Memory B cell (primary cell): ENCODE results near the gene MANEAL.

Experiments
- ATAC-seq: fragments of 150-1000 bp; cut with Tn5 transposase; 2 replicates; pipeline ENCODE4 v1.10.0; 2021; ENCODE audit warnings: low read depth, mild to moderate bottlenecking, moderate library complexity
- DNase-seq, 2 donors: peaks; one replicate each; pipeline ENCODE4 v3.0.0; 2022; ENCODE audit warnings: low spot score in 2 of 2
- H3K27ac Mint-ChIP-seq: one replicate; pipeline ENCODE4 v1.8.0; 2022; ENCODE audit warnings: mild to moderate bottlenecking, moderate library complexity, mixed read lengths
- H3K27me3 Mint-ChIP-seq: one replicate; pipeline ENCODE4 v1.8.0; 2022; ENCODE audit warnings: mixed read lengths
- H3K36me3 Mint-ChIP-seq: one replicate; pipeline ENCODE4 v1.8.0; 2022; ENCODE audit warnings: mild to moderate bottlenecking, mixed read lengths
- H3K4me1 Mint-ChIP-seq: one replicate; pipeline ENCODE4 v1.8.0; 2022; ENCODE audit warnings: mixed read lengths
- H3K4me3 Mint-ChIP-seq: one replicate; pipeline ENCODE4 v1.8.0; 2022; ENCODE audit warnings: mild to moderate bottlenecking, moderate library complexity, mixed read lengths
- H3K9me3 Mint-ChIP-seq: one replicate; pipeline ENCODE4 v1.8.0; 2022; ENCODE audit warnings: mixed read lengths

The MANEAL gene

DNA sequence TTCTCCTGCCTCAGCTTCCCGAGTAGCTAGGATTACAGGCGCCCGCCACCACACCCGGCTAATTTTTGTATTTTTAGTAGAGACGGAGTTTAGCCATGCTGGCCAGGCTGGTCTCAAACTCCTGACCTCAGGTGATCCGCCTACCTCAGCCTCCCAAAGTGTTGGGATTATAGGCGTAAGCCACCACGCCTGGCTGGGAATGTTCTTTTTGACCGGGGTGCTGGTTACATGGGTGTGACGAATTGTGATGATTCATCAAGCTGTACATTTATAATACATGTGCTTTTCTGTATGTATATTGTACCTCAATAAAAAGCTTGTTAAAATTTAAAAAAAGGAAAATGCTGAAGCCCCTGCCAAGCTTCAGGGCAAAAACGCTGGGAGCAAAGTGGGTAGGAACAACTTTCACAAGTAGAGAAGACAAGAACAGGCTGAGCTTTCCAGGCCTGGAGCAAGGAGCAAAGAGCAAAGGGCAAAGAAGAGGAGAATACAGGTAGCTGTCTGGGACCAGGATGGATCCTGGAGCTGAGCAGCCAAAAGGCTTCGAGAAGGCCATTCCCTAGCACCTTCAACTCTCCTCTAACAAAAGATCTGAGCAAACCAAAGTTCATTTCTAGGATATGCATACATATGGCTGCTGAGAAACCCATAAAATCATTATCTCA, 34.9 kb downstream of the MANEAL start:
- Mint-ChIP-seq H3K27me3 (no peaks in the 10 kb centered on the region), H3K9me3 (no peaks in the 10 kb centered on the region), H3K27ac (no peak overlapping the region), H3K4me1 (peaks cover 2% of the 10 kb centered on the region), H3K36me3 (peaks cover 20% of the 10 kb centered on the region), H3K4me3 (no peak overlapping the region)
- ATAC-seq (no peak), DNase-seq (no peak)

DNA sequence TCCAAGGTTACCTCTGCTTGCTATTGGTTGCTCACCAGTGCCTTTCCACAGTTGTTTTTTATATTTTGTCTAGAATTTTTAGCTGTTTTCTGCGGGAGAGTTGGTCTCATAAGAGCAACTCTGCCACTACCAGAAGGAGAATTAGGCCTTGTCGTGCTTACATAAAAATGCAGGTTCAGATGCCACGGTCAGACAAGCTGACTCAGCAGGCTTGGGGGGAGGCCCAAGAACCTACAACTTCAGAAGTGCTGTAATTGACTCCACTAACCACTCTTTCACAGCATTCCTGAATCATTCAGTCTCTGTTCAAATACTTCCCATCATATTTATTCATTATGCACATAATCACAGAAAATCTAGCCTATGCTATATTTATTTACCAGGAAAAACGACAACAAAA, 37.5 kb downstream of the MANEAL start:
- Mint-ChIP-seq H3K9me3 (no peaks in the 10 kb centered on the region), H3K4me3 (no peak overlapping the region), H3K4me1 (peaks cover 2% of the 10 kb centered on the region), H3K36me3 (peaks cover 30% of the 10 kb centered on the region), H3K27ac (no peak overlapping the region), H3K27me3 (no peaks in the 10 kb centered on the region)
- DNase-seq (no peak), ATAC-seq (no peak)

DNA sequence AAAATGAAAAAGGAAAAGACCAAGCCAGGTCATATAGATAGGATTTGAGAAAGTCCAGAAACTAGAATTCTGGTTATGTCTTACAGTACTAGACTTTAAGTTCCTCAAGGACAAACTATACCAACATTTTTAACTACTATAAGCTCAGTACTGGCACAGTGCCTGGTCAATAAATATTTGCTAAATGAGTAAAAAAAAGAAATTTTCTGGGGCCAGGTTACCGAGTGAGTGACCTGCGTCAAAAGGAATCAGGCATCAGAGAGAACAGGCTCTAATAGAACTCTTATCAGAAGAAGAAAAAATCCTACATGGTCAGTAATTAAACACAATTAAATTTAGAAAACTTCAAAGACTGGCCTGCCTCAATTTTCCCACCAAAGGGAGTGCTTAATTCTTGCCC, 38.2 kb downstream of the MANEAL start:
- Mint-ChIP-seq H3K4me1 (peaks cover 2% of the 10 kb centered on the region), H3K27ac (no peak overlapping the region), H3K36me3 (peaks cover 30% of the 10 kb centered on the region), H3K27me3 (no peaks in the 10 kb centered on the region), H3K9me3 (no peaks in the 10 kb centered on the region), H3K4me3 (no peak overlapping the region)
- no peak for DNase-seq
- ATAC-seq: no peak

DNA sequence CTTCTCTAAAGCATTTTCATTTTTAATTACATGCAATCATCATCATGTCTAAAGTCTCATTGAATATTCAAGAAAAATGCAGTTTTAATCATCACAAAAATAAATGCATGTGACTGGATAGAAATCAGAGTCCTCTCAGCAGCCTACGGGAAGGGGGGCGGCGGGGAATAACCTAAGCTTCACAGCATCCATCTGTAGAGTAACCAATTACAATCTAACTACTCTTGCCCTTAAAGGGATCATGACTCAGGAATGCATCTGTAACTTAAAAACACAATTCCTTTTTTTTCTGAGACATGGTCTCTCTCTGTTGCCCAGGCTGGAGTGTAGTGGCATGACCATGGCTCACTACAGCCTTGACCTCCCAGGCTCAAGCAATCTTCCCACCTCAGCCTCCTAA, 43.1 kb downstream of the MANEAL start:
- Mint-ChIP-seq H3K27ac (no peak overlapping the region), H3K4me3 (no peak overlapping the region), H3K36me3 (peaks cover 26% of the 10 kb centered on the region), H3K9me3 (no peaks in the 10 kb centered on the region), H3K27me3 (no peaks in the 10 kb centered on the region), H3K4me1 (peaks cover 4% of the 10 kb centered on the region)
- no peak for ATAC-seq
- no peak for DNase-seq

DNA sequence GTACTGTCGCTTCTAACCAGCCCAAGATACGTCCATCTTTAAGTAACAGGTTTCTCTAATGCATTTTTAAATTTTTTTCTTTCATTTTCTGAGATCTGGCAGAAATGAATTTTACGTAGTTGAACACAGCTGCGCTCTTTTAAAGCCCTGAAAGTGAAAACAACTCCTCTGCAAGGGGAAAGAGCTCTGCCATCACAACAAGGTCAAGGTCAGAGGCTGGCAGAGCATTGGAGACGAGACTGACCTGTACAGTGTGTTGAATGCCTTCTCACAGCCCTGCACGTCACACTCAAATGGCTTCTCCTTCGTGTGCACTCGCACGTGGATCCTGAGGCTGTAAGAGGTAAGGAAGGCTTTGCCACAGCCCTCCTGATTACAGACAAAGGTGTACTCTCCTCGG, 46.0 kb downstream of the MANEAL start:
- no peaks in the 10 kb centered on the region for H3K9me3 Mint-ChIP-seq
- ATAC-seq (no peak), DNase-seq (no peak)
- no peak overlapping the region for H3K27ac Mint-ChIP-seq
- H3K27me3 Mint-ChIP-seq: no peaks in the 10 kb centered on the region
- H3K36me3 Mint-ChIP-seq: peaks cover 25% of the 10 kb centered on the region
- H3K4me1 Mint-ChIP-seq: peaks cover 15% of the 10 kb centered on the region
- H3K4me3 Mint-ChIP-seq: no peak overlapping the region

DNA sequence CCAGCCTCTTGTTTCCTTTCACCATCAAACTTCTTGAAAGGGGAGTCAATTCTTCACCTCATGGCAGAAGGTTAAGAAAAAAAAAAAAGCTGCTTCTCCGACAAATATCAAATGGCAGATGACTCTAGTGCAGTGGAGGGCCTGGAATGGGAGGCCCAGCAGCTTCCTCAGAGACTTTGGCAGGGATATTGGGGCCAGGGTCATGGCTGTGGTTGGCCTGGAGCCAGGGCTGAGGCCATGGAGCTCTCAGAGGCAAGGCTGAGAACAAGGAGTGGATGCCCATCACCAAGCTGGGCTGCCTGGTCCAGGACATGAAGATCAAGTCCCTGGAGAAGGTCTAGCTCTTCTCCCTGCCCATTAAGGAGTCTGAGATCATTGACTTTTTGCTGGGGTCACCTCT, 47.1 kb downstream of the MANEAL start:
- ATAC-seq (no peak), DNase-seq (no peak)
- Mint-ChIP-seq H3K36me3 (peaks cover 21% of the 10 kb centered on the region), H3K9me3 (no peaks in the 10 kb centered on the region), H3K27me3 (no peaks in the 10 kb centered on the region), H3K27ac (no peak overlapping the region), H3K4me3 (no peak overlapping the region), H3K4me1 (peaks cover 21% of the 10 kb centered on the region)

DNA sequence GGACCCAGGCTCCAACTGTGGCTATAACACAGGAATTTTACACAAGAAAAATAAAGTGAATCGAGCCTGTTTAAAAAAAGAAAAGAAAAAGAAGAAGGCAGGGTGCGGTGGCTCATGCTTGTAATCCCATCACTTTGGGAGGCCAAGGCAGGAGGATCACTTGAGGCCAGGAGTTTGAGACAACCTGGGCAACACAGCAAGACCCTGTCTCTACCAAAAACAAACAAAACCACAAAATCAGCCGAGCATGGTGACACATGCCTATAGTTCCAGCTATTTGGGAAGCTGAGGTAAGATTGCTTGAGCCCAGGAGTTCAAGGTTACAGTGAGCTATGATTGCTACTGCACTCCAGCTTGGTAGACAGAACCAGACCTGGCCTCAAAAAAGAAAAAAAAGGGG, 48.0 kb downstream of the MANEAL start:
- H3K4me3 Mint-ChIP-seq: no peak overlapping the region
- no peaks in the 10 kb centered on the region for H3K9me3 Mint-ChIP-seq
- no peak for DNase-seq
- no peak for ATAC-seq
- H3K27me3 Mint-ChIP-seq: no peaks in the 10 kb centered on the region
- H3K4me1 Mint-ChIP-seq: peaks cover 24% of the 10 kb centered on the region
- peaks cover 21% of the 10 kb centered on the region for H3K36me3 Mint-ChIP-seq
- no peak overlapping the region for H3K27ac Mint-ChIP-seq

DNA sequence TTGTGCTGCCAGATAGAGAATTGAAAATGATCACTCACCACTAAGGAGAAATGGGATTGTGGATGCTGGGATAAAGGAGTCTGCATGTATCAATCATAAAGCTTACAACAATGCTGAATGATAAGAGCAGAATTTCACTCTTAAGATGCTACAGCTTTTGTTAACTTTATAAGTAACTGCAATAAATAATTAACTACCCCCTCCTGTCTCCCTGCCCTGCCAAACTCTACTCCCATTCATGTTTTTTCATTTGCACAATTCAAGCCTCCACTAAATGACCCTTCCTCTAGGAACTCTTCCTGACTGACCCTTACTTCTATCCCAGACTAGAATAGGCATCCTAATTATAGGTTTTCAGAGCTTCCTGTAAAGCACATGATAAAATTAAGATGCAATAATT, 50.9 kb downstream of the MANEAL start:
- H3K4me1 Mint-ChIP-seq: peaks cover 34% of the 10 kb centered on the region
- no peak overlapping the region for H3K27ac Mint-ChIP-seq
- ATAC-seq (no peak), DNase-seq (no peak)
- no peak overlapping the region for H3K4me3 Mint-ChIP-seq
- peaks cover 18% of the 10 kb centered on the region for H3K36me3 Mint-ChIP-seq
- no peaks in the 10 kb centered on the region for H3K9me3 Mint-ChIP-seq
- no peaks in the 10 kb centered on the region for H3K27me3 Mint-ChIP-seq

DNA sequence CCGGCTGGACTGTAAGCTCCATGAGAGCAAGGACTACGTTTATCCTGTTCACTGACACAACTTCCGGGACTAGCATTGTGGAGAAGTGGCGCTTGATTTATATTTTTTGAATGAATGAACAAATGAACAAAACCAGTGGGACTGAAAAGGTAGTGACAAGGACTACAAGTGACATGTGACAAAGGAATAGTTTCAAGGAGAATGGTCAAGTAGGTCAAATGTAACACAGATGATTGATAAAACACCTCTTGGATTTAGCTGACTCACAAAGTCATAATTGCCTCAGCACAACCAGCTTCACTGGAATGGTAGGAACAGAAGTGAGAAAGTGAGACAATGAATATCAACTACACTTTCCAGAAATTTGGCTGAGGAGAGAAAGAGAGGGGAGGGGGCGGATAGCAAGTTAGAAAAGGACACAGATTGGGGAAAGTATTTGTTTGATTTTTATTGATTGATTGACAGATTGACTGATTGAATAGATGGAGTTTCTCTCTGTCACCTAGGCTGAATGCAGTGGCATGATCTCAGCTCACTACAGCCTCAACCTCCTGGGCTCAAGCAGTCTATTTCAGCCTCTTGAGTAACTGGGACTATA, 51.5 kb downstream of the MANEAL start:
- Mint-ChIP-seq H3K4me3 (peak overlapping the region; percentile 50), H3K27me3 (no peaks in the 10 kb centered on the region), H3K9me3 (no peaks in the 10 kb centered on the region), H3K27ac (no peak overlapping the region), H3K36me3 (peaks cover 18% of the 10 kb centered on the region), H3K4me1 (peaks cover 34% of the 10 kb centered on the region)
- ATAC-seq: no peak
- no peak for DNase-seq

DNA sequence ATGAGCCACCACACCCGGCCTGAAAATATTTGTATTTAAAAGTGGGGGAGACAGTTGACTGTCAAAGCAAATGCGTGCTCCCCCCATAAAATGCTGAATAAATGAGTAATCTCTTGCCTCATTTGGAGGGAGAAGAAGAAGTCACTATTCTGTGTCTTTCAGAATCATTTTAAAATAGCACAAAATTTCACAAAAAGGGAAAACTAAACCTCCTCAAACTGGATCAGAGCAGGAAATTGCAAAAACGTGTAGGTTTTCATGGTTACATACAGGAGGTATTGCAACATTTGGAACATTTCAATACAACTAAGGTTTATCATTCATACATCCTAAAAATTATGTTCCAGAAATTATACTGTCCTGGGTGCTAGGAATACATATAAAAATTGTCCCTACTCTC, 52.1 kb downstream of the MANEAL start:
- ATAC-seq: no peak
- no peak for DNase-seq
- Mint-ChIP-seq H3K27me3 (no peaks in the 10 kb centered on the region), H3K36me3 (peaks cover 18% of the 10 kb centered on the region), H3K4me3 (no peak overlapping the region), H3K27ac (peak overlapping the region; percentile 53), H3K4me1 (peaks cover 34% of the 10 kb centered on the region), H3K9me3 (no peaks in the 10 kb centered on the region)

DNA sequence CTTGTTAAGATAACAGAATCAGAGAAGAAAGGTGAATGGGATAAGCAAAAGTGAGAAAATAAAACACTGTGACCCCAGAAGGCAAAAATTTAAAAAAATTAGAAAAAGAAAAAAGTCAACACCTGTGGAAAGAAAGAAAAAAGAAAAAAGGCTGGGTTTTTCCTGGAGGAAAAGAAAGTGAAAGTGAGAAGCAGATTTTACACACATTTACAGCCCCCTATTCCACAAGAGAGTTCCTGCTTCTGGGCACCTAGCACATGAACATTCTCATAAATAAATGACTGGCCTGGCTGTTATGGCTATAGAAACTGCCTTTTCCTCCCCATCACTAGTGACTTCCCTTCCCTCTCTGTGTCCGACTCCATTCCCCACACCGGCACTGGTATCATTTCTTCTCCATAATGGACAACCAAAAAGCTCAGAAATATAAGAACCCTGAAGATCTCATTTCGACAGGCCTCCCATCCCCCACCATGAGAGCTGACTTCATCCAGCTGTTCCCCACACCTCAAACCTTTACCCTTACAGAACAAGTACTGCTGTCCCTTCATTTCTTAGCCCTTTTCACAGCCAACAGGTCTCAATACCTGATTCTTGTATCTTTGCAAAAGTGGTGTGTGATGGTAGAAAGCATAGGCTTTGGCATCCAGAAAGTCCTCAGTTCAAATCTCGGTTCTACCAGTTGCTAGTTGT, 53.1 kb downstream of the MANEAL start:
- Mint-ChIP-seq H3K4me3 (peak overlapping the region; percentile 66), H3K27ac (peak overlapping the region; percentile 53), H3K9me3 (no peaks in the 10 kb centered on the region), H3K4me1 (peaks cover 32% of the 10 kb centered on the region), H3K36me3 (peaks cover 16% of the 10 kb centered on the region), H3K27me3 (no peaks in the 10 kb centered on the region)
- ATAC-seq (peak; percentile 51), DNase-seq (no peak)

DNA sequence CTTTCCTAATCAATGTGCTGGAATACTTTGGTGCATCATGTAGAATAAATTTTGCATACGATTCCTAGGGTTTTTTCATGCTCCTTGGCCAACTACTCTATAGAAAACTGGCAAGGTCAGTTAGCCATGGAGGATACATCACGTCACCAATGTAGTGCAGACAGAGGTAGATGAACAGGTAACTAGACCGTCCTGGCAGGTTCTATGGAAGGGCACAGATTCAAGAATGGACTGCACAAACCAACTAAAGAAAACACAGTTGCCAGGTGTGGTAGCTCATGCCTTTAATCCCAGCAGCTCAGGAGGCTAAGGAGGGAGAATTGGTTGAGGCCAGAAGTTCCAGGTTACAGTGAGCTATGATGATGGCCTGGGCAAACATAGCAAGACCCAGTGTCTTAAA, 55.8 kb downstream of the MANEAL start:
- Mint-ChIP-seq H3K9me3 (no peaks in the 10 kb centered on the region), H3K27me3 (no peaks in the 10 kb centered on the region), H3K4me1 (peaks cover 31% of the 10 kb centered on the region), H3K36me3 (peaks cover 13% of the 10 kb centered on the region), H3K27ac (no peak overlapping the region), H3K4me3 (no peak overlapping the region)
- DNase-seq (no peak), ATAC-seq (no peak)

DNA sequence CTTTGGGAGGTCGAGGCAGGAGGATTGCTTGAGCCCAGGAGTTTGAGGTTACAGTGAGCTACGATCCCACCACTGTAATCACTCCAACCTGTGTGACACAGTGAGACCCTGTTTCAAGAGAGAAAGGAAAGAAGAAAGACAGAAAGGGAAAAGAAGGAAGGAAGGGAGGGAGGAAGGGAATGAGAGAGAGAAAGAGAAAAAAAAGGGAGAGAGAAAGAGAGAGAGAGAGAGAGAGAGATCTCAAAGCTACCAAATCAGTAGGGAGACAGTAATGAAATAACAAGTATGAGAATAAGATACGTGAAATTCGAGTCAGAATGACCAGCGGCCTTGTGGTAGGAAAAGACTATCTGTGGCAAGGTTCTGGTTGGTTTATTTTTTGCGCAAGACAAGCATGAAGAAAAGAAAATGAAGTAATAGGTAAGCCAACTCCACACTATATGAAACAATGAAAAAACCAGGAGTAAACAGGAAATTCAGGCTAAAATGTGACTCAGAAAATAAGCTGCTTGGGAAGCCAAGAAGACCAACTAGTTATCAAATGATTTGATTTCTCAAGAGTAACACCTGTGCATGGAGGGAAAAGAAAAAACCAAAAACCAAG, 56.8 kb downstream of the MANEAL start:
- Mint-ChIP-seq H3K27me3 (no peaks in the 10 kb centered on the region), H3K4me1 (peaks cover 31% of the 10 kb centered on the region)
- DNase-seq: no peak

More for the DNA sequence above, 56.8 kb downstream of the MANEAL start:
- H3K36me3 Mint-ChIP-seq: peaks cover 11% of the 10 kb centered on the region
- no peaks in the 10 kb centered on the region for H3K9me3 Mint-ChIP-seq
- H3K4me3 Mint-ChIP-seq: no peak overlapping the region
- no peak for ATAC-seq
- no peak overlapping the region for H3K27ac Mint-ChIP-seq
